MG63 (cell line): ENCODE data around the gene PXK. TPM values are rescaled to one million over a fixed set of nuclear protein-coding genes. Genes with fewer than 3 reads are reported as not detected.

Source experiments
- DNase-seq: peaks from one replicate; pipeline ENCODE4 v3.0.0-alpha.2; 2020
- H3K27me3 ChIP-seq: fragments of 250-450 bp; sonication (Bioruptor Pico); 2 replicates; pipeline ENCODE4 v1.5.1; 2020; ENCODE audit warnings: mild to moderate bottlenecking, moderate library complexity
- H3K36me3 ChIP-seq: fragments of 250-450 bp; sonication (Bioruptor Pico); 2 replicates; pipeline ENCODE4 v1.5.1; 2020; ENCODE audit warnings: mild to moderate bottlenecking, moderate library complexity
- H3K4me3 ChIP-seq: fragments of 250-450 bp; sonication (Bioruptor Pico); 2 replicates; pipeline ENCODE4 v1.5.1; 2020; ENCODE audit warnings: mild to moderate bottlenecking, moderate library complexity
- H3K9me3 ChIP-seq: fragments of 250-450 bp; sonication (Bioruptor Pico); 2 replicates; pipeline ENCODE4 v1.5.1; 2020; ENCODE audit warnings: mild to moderate bottlenecking, moderate library complexity
- total RNA-seq: library from RNA; depleted of rRNA; stranded (reverse); fragments of >200 nt; shearing (Covaris generic); gene quantifications from 2 replicates; pipeline ENCODE4 v1.2.3, GENCODE V29; 2014; ENCODE audit warnings: low replicate concordance

Gene PXK
- total RNA-seq, 1 experiment from 2014 or later = 25.7 TPM

- H3K4me3 ChIP-seq = no peak overlapping the region
- H3K9me3 ChIP-seq = no peaks in the 10 kb centered on the region
- H3K27me3 ChIP-seq = no peaks in the 10 kb centered on the region
- H3K36me3 ChIP-seq = no peaks in the 10 kb centered on the region; the same call in none of the 2 replicates
- peak; percentile 18 for DNase-seq
These were observed 54.1 kb downstream of the PXK start for GRCh38 chr3:58386626-58387365.

GRCh38 chr3:58387650-58388546 is 55.2 kb downstream of the PXK start:
- H3K9me3 ChIP-seq = no peaks in the 10 kb centered on the region
- no peak overlapping the region for H3K4me3 ChIP-seq
- H3K36me3 ChIP-seq = no peaks in the 10 kb centered on the region; the same call in none of the 2 replicates
- H3K27me3 ChIP-seq = no peaks in the 10 kb centered on the region
- DNase-seq = no peak

- no peak overlapping the region for H3K4me3 ChIP-seq
- no peak for DNase-seq
- H3K36me3 ChIP-seq = no peaks in the 10 kb centered on the region; the same call in none of the 2 replicates
- H3K27me3 ChIP-seq = no peaks in the 10 kb centered on the region
- H3K9me3 ChIP-seq = no peaks in the 10 kb centered on the region
These were observed 55.9 kb downstream of the PXK start for GRCh38 chr3:58388550-58389091.

- no peak for DNase-seq
- no peaks in the 10 kb centered on the region for H3K9me3 ChIP-seq
- no peak overlapping the region for H3K4me3 ChIP-seq
- H3K27me3 ChIP-seq = no peaks in the 10 kb centered on the region
- H3K36me3 ChIP-seq = peaks cover 8% of the 10 kb centered on the region
These were observed 58.6 kb downstream of the PXK start for GRCh38 chr3:58391156-58391865.

- no peak for DNase-seq
- Histone ChIP-seq H3K36me3 (peaks cover 16% of the 10 kb centered on the region), H3K27me3 (no peaks in the 10 kb centered on the region), H3K4me3 (no peak overlapping the region), H3K9me3 (no peaks in the 10 kb centered on the region)
These were observed 59.5 kb downstream of the PXK start for GRCh38 chr3:58392181-58392580.

GRCh38 chr3:58394339-58394738 is 61.6 kb downstream of the PXK start:
- Histone ChIP-seq H3K9me3 (no peaks in the 10 kb centered on the region), H3K4me3 (no peak overlapping the region), H3K36me3 (peaks cover 18% of the 10 kb centered on the region), H3K27me3 (no peaks in the 10 kb centered on the region)
- DNase-seq = no peak

GRCh38 chr3:58398669-58399333 is 66.1 kb downstream of the PXK start:
- no peak for DNase-seq
- no peaks in the 10 kb centered on the region for H3K9me3 ChIP-seq
- H3K36me3 ChIP-seq = peaks cover 18% of the 10 kb centered on the region
- H3K4me3 ChIP-seq = no peak overlapping the region
- no peaks in the 10 kb centered on the region for H3K27me3 ChIP-seq

- Histone ChIP-seq H3K4me3 (no peak overlapping the region), H3K27me3 (no peaks in the 10 kb centered on the region), H3K36me3 (peaks cover 18% of the 10 kb centered on the region), H3K9me3 (no peaks in the 10 kb centered on the region)
- DNase-seq = no peak
These were observed 70.9 kb downstream of the PXK start for GRCh38 chr3:58403513-58404109.

GRCh38 chr3:58404396-58404795 is 71.7 kb downstream of the PXK start:
- Histone ChIP-seq H3K27me3 (no peaks in the 10 kb centered on the region), H3K4me3 (no peak overlapping the region), H3K9me3 (no peaks in the 10 kb centered on the region), H3K36me3 (peaks cover 22% of the 10 kb centered on the region)
- DNase-seq = peak; percentile 65

- H3K27me3 ChIP-seq = no peaks in the 10 kb centered on the region
- DNase-seq = no peak
- H3K9me3 ChIP-seq = no peaks in the 10 kb centered on the region
- peaks cover 28% of the 10 kb centered on the region for H3K36me3 ChIP-seq
- no peak overlapping the region for H3K4me3 ChIP-seq
These were observed 76.2 kb downstream of the PXK start for GRCh38 chr3:58408906-58409305.

- Histone ChIP-seq H3K27me3 (no peaks in the 10 kb centered on the region), H3K4me3 (no peak overlapping the region), H3K36me3 (peaks cover 28% of the 10 kb centered on the region), H3K9me3 (no peaks in the 10 kb centered on the region)
- no peak for DNase-seq
These were observed 77.0 kb downstream of the PXK start for GRCh38 chr3:58409663-58410062.

GRCh38 chr3:58411036-58411435 is 78.3 kb downstream of the PXK start:
- peaks cover 28% of the 10 kb centered on the region for H3K36me3 ChIP-seq
- H3K4me3 ChIP-seq = no peak overlapping the region
- no peaks in the 10 kb centered on the region for H3K27me3 ChIP-seq
- DNase-seq = no peak
- H3K9me3 ChIP-seq = no peaks in the 10 kb centered on the region

- no peaks in the 10 kb centered on the region for H3K27me3 ChIP-seq
- H3K9me3 ChIP-seq = no peaks in the 10 kb centered on the region
- no peak overlapping the region for H3K4me3 ChIP-seq
- peaks cover 18% of the 10 kb centered on the region for H3K36me3 ChIP-seq
- DNase-seq = no peak
These were observed 79.4 kb downstream of the PXK start for GRCh38 chr3:58411851-58412830.

GRCh38 chr3:58414538-58415197 is 82.0 kb downstream of the PXK start:
- peak; percentile 48 for DNase-seq
- Histone ChIP-seq H3K27me3 (no peaks in the 10 kb centered on the region), H3K9me3 (no peaks in the 10 kb centered on the region), H3K4me3 (no peak overlapping the region), H3K36me3 (peaks cover 6% of the 10 kb centered on the region)
